H1 (cell line): ENCODE results near the gene SNRPB2.

Experiments
- CTCF ChIP-seq, 3 experiments: IDR thresholded peaks; 1 replicate in 2 of 3; 2 replicates in 1 of 3; pipeline versions ENCODE4 v1.5.1 to v1.6.1; 2011; ENCODE audit warnings: low read length in 3 of 3, mild to moderate bottlenecking in 3 of 3, inconsistent platforms in 2 of 3, low read depth in 1 of 3, moderate library complexity in 1 of 3; ENCODE audit not compliant: insufficient read depth in 1 of 3; ENCODE audit errors: control extremely low read depth in 1 of 3
- EP300 ChIP-seq, 2 experiments: IDR thresholded peaks; 1 replicate in 1 of 2; 2 replicates in 1 of 2; pipeline ENCODE4 v1.6.1; 2011 to 2012; ENCODE audit warnings: low read depth in 2 of 2, low read length in 2 of 2, mild to moderate bottlenecking in 2 of 2, borderline replicate concordance in 1 of 2, inconsistent platforms in 1 of 2, moderate library complexity in 1 of 2
- HDAC2 ChIP-seq, 2 experiments: fragments of 300-600 bp in 1 of 2; sonication (generic) in 1 of 2; IDR thresholded peaks; 2 replicates each; pipeline ENCODE4 v1.6.1; 2011 to 2012; ENCODE audit warnings: low read depth in 2 of 2, low read length in 2 of 2, mild to moderate bottlenecking in 2 of 2, moderate library complexity in 2 of 2, borderline replicate concordance in 1 of 2, inconsistent platforms in 1 of 2
- POLR2A ChIP-seq, 2 experiments: IDR thresholded peaks; 1 replicate in 1 of 2; 2 replicates in 1 of 2; pipeline ENCODE4 v1.6.1; 2011; ENCODE audit warnings: low read depth in 2 of 2, low read length in 2 of 2, mild to moderate bottlenecking in 2 of 2; ENCODE audit errors: control extremely low read depth in 1 of 2
- SIN3A ChIP-seq, 2 experiments: IDR thresholded peaks in 1 of 2; conservative IDR thresholded peaks in 1 of 2; 2 replicates each; pipeline ENCODE4 v1.6.1; 2011 to 2012; ENCODE audit warnings: low read length in 2 of 2, improper control_type of control experiment in 1 of 2, low read depth in 1 of 2, mild to moderate bottlenecking in 1 of 2
- SP1 ChIP-seq: IDR thresholded peaks from 2 replicates; pipeline ENCODE4 v1.6.1; 2011; ENCODE audit warnings: low read depth, low read length

- TF ChIP-seq SIN3A (conservative IDR thresholded peaks at IDR 0.05 in 1 of 2, IDR thresholded peaks at IDR 0.05 in 1 of 2; ENCODE audit: low read depth in 1 of 2, low read length in 2 of 2), result no peak
- no peak for TF ChIP-seq POLR2A (IDR thresholded peaks at IDR 0.05; ENCODE audit: control extremely low read depth in 1 of 2, low read depth in 2 of 2, low read length in 2 of 2)
- no peak for TF ChIP-seq SP1
- TF ChIP-seq EP300 (IDR thresholded peaks at IDR 0.05; ENCODE audit: borderline replicate concordance in 1 of 2, low read depth in 2 of 2, low read length in 2 of 2), result no peak
- no peak for TF ChIP-seq CTCF (IDR thresholded peaks at IDR 0.05; ENCODE audit: control extremely low read depth in 1 of 3, insufficient read depth in 1 of 3, low read depth in 1 of 3, low read length in 3 of 3)
- no peak for TF ChIP-seq HDAC2 (IDR thresholded peaks at IDR 0.05; ENCODE audit: borderline replicate concordance in 1 of 2, low read depth in 2 of 2, low read length in 2 of 2)
These were observed 15.1 kb upstream of the SNRPB2 start for GRCh38 chr20:16714751-16715150.
